Measurements from ENCODE around the gene SLC7A5. TPM values are rescaled to one million over a fixed set of nuclear protein-coding genes. Genes with fewer than 3 reads are reported as not detected.

SLC7A5 gene
- total and polyA plus RNA-seq, 2 of the 13 experiments (the other 11 are each of a cell fraction or from before 2014, with no cell fraction given): 79.6 to 155 TPM

- peak; percentile 42; the same call in 1 of the 2 replicates for TF ChIP-seq PRDM10 (CRISPR knock-in tag; IDR thresholded peaks at IDR 0.05; ENCODE audit: low read depth)
- TF ChIP-seq ZNF296 (CRISPR knock-in tag; conservative IDR thresholded peaks at IDR 0.05): peak; percentile 61; the same call in 1 of the 2 replicates
- TF ChIP-seq TCF7L2 (IDR thresholded peaks at IDR 0.05; ENCODE audit: low read depth, low read length): no peak
- TF ChIP-seq HOXA5 (CRISPR knock-in tag; IDR thresholded peaks at IDR 0.05): peak; percentile 76; the same call in 1 of the 2 replicates
- no peak for TF ChIP-seq SRSF4 (IDR thresholded peaks at IDR 0.05; ENCODE audit: low read depth, low read length, poor library complexity, severe bottlenecking)
- TF ChIP-seq NFATC3 (CRISPR knock-in tag; IDR thresholded peaks at IDR 0.05): peak; percentile 46; the same call in 1 of the 2 replicates
- TF ChIP-seq SNAI1 (CRISPR knock-in tag; IDR thresholded peaks at IDR 0.05; ENCODE audit: borderline replicate concordance): peak; percentile 24; the same call in 1 of the 2 replicates
- TF ChIP-seq KDM2A (CRISPR knock-in tag; IDR thresholded peaks at IDR 0.05; ENCODE audit: borderline replicate concordance, low read depth): peak; percentile 65; the same call in 1 of the 2 replicates
- TF ChIP-seq GATAD2A (CRISPR knock-in tag; IDR thresholded peaks at IDR 0.05): peak; percentile 89
- peak; percentile 30; the same call in 1 of the 2 replicates for TF ChIP-seq GTF2F1 (IDR thresholded peaks at IDR 0.05; ENCODE audit: low read length)
- TF ChIP-seq ETV6 (CRISPR knock-in tag; conservative IDR thresholded peaks at IDR 0.05): no peak; the same call in none of the 2 replicates
- 0 out of 2 replicates have a peak, but pooled peaks have one; percentile 28 for TF ChIP-seq HHEX (CRISPR knock-in tag; IDR thresholded peaks at IDR 0.05)
- no peak for TF ChIP-seq ZNF282 (IDR thresholded peaks at IDR 0.05; ENCODE audit: partially characterized antibody)
- TF ChIP-seq TFE3 (CRISPR knock-in tag; IDR thresholded peaks at IDR 0.05): peak; percentile 61
- peak; percentile 22; the same call in 1 of the 2 replicates for TF ChIP-seq TRAFD1 (CRISPR knock-in tag; IDR thresholded peaks at IDR 0.05; ENCODE audit: borderline replicate concordance)
- TF ChIP-seq POLR2AphosphoS5 (IDR thresholded peaks at IDR 0.05; ENCODE audit: low read depth, low read length): peak; percentile 52
Observed at GRCh38 chr16:87847785-87848675, 21.3 kb downstream of the SLC7A5 start (continued).
